ENCODE results near the gene MORN1.

Gene MORN1

DNA sequence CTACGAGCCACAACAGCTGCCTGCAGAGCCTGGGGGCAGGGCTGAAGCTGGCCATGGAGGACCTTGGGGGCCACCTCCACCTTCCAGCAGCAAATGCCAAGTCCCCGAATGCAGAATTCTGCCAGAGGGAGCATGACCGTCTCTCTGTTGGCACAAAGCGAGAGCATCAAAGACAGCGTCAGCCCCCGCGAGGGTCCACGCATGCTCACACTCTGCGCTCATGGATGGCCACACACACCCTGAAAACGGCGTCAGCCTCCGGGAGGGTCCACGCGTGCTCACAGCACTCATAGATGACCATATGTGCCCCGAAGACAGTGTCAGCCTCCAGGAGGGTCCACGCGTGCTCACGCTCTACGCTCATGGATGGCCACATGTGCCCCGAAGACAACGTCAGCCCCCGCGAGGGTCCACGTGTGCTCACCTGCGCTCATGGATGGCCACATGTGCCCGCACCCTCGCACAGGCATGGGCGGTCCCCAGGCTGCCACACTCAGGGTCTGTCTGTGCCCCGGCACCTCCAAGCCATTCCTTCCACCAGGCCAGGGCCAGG is 46.5 kb downstream of the MORN1 start:
- Mint-ChIP-seq H3K27me3 (no peaks in the 10 kb centered on the region), H3K27ac (no peak overlapping the region), H3K36me3 (ENCODE audit: low read depth) (no peaks in the 10 kb centered on the region), H3K4me3 (no peak overlapping the region), H3K9me3 (no peaks in the 10 kb centered on the region), H3K4me1 (no peaks in the 10 kb centered on the region)
- ATAC-seq: no peak
- DNase-seq: no peak

DNA sequence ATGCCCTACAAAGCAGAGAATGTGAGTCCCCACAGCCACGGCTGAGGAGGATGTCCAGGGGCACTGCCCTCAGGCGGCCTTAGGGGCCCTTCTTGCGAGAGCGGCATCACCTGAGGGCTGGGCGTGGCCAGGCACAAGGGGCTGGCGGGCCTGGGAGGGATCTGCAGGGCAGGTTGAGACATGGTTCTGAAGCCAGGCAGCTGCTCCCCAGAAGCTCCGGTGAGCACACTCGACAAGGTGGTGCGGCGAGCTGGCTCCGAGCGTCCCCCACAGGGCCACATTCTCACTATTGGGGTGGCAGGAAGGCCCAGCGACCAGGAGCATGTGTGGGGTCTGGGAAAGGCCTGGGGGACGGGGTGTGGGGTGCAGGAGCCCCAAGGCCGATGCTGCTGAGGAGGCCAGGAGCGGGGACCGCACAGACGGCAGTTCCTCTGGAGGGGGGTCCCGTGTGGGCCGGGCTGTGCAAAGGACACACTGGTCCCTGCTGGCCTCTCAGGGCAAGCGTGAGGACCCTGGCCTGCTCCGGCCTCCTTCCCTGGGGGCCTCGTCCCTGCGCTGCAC is 47.2 kb downstream of the MORN1 start:
- DNase-seq: no peak
- H3K27ac Mint-ChIP-seq: no peak overlapping the region
- no peak overlapping the region for H3K4me3 Mint-ChIP-seq
- no peaks in the 10 kb centered on the region for H3K27me3 Mint-ChIP-seq
- no peaks in the 10 kb centered on the region for H3K36me3 Mint-ChIP-seq (ENCODE audit: low read depth)
- no peaks in the 10 kb centered on the region for H3K4me1 Mint-ChIP-seq
- no peaks in the 10 kb centered on the region for H3K9me3 Mint-ChIP-seq
- no peak for ATAC-seq

DNA sequence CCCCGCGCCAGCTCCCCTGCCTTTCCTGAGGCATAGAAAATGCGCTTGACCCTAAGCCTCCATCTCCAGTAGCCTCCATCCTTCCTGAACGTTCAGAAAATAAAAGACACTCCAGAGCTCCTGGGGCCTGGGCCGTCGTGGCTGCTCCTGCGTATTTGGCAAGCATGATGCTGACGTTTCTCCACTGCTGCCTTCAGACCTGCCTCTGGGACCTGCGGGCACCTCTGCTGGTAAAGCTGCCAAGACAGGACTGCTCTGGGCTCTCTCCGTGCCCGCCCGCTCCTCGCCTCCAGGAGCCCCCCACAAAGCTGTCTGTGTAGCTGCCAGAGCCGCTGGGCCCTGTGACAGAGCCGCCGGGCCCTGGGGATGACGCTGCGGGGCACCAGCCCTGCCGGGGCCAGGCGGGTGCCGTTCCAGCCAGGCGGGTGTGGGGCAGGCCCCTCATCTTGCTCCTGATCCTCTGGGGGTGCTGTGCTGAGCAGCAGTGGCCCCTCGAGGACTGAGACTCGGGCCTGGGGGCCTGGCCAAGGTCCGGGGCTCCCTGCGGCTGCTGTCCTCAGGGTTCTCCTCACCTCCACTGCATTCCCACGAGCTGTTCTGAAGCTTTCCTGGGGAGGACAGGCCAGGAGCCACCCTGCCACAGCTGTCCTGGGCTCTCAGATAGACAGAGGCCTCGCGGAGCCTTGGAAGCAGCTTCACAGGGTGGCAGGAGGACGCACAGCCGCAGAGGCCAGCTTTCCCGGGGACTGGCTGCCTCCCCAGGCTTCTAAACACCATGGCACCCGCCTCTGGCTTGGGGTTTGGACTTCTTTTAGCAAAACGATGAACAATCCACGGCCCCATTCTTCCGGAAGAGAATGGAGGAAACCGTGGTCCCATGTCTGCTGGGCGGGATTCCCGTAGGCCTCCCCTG is 48.1 kb downstream of the MORN1 start:
- Mint-ChIP-seq H3K27me3 (no peaks in the 10 kb centered on the region), H3K9me3 (no peaks in the 10 kb centered on the region), H3K27ac (no peak overlapping the region), H3K4me3 (no peak overlapping the region), H3K4me1 (no peaks in the 10 kb centered on the region), H3K36me3 (ENCODE audit: low read depth) (no peaks in the 10 kb centered on the region)
- DNase-seq (no peak), ATAC-seq (no peak)

GRCh38 chr1:2342384-2343022 is 48.9 kb downstream of the MORN1 start:
- H3K4me1 Mint-ChIP-seq: no peaks in the 10 kb centered on the region
- H3K27ac Mint-ChIP-seq: no peak overlapping the region
- no peak overlapping the region for H3K4me3 Mint-ChIP-seq
- H3K9me3 Mint-ChIP-seq: no peaks in the 10 kb centered on the region
- no peaks in the 10 kb centered on the region for H3K27me3 Mint-ChIP-seq
- ATAC-seq (no peak), DNase-seq (no peak)
- H3K36me3 Mint-ChIP-seq (ENCODE audit: low read depth): no peaks in the 10 kb centered on the region

DNA sequence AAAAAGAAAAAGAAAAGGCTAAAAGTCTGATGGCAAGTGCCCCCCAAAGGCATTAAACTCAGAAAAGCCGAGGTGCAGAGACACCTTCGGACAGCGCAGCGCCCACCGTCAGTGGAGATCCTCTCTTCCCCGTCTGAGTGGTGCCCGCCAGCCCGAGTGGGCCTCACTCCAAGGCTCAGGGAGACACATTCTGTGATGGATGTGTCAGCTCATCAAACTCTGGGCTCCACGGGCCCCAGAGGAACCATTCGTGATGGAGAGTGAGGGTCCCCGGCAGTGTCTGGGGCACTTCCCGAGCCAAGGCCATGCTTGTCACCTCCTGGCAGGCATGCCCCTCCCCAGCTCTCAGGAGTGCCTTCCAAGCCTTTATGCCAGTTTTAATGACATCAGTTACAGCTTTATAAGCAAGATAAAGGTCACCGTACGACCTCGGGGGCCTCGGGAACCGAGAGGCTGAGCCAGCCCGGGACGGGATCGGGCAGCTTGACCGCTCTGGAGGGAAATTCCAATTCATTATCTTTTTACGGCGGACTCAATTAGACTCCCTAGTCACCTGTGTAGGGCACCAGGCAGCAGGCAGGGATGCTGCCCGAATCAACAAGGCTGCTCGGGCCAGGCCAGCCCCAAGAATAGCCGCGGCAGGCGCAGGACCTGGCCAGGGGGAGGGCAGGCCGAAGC is 49.5 kb downstream of the MORN1 start:
- Mint-ChIP-seq H3K27me3 (no peaks in the 10 kb centered on the region), H3K4me3 (no peak overlapping the region), H3K4me1 (no peaks in the 10 kb centered on the region), H3K9me3 (no peaks in the 10 kb centered on the region), H3K36me3 (ENCODE audit: low read depth) (no peaks in the 10 kb centered on the region), H3K27ac (no peak overlapping the region)
- no peak for DNase-seq
- no peak for ATAC-seq

DNA sequence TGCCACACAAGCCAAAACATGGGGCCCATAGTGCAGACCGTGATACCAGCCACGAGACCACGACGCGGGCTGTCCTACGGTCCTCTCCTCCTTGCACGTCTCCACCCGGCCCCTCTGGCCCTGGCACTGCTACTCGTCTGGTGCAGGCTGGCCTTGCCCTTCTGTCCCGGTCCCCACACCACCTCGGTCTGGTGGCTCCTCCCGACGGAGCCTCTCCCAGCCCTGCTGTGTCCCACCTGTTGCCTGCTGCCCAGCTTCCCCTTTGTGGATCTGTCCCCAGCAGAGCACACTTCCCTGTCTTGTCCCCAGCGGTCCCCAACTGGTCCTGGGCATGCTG is 50.5 kb downstream of the MORN1 start:
- ATAC-seq: no peak
- Mint-ChIP-seq H3K27me3 (no peaks in the 10 kb centered on the region), H3K9me3 (no peaks in the 10 kb centered on the region), H3K4me3 (no peak overlapping the region), H3K27ac (no peak overlapping the region), H3K4me1 (no peaks in the 10 kb centered on the region), H3K36me3 (ENCODE audit: low read depth) (no peaks in the 10 kb centered on the region)
- no peak for DNase-seq

DNA sequence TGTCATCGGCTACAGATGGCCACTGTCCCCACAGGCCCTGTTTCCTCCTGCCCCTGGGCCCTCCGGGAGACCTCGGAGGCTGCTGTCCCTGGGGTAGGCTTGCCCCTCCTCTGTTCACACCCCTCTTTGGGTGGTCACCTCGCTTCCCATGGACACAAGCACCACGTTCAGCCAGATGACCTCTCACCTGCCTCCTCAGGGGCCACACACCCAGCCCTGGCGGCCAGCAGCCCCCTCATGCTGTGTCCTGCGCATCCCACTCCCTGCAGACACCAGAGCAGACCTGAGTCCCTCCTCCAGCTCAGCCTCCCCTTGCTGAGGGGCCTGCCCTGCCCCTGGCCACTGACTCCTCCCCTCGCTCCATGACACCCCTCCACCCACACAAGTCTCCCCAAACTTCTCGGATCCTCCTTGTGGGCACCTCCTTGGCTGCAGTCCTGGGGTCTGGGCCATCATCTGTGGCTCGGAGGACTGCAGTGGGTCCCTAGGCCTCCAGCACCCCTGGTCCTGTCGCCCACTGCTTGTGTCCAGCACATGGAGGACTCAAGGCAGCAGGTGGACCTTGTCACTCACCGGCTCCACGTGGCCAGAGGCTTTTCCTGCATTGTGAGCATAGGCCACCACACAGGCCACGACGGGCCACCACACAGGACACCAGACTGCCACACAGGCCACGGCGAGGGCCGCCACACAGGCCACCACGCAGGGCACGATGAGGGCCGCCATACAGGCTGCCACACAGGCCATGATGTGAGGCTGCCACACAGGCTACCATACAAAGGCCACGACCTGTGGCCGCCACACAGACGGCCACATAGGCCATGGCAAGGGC is 51.1 kb downstream of the MORN1 start:
- H3K4me3 Mint-ChIP-seq: no peak overlapping the region

DNA sequence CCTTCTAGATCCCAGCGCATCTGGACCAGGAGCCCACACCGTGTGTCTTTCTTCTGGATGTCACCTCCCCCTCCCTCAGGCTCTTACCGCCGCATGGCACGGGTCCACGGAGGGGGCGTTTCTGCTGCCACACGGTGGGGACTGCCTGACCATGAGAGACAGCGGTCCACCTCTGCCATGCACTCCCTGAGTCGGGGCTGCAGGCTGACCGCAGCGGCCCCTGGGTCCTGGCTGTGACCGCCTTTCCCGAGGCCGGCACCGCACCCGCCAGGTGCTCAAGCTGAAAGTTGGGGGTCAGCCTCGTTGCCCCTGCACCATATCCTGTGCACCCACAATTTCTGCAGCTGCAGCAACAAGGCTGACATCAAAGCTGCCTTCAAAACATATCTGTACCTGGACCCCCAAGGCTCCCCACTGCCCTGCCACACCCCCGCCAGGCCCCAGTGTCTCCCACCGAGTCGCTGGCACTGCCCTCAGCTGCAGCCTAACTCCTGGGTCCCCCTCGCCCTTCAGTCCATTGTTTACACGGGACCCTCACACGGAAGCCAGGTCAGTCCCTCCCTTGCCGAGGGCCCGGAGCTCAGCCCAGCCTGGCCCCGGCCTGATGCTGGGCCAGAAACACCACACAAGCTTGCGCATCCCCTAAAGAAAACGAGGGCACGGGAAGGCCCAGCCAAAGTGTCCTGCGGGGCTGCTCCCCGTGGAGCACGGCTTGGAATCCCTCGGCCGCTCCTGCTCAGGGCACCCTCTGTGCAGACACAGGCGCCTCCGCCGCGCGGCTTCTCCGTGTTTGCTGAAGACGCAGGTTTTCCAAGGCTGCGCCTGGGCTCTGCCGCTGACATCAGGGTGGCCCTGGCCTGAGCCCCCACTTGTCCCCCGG is 51.9 kb downstream of the MORN1 start:
- no peaks in the 10 kb centered on the region for H3K9me3 Mint-ChIP-seq
- ATAC-seq: no peak
- H3K4me1 Mint-ChIP-seq: no peaks in the 10 kb centered on the region
- no peaks in the 10 kb centered on the region for H3K27me3 Mint-ChIP-seq
- DNase-seq: no peak
- no peaks in the 10 kb centered on the region for H3K36me3 Mint-ChIP-seq (ENCODE audit: low read depth)
- H3K4me3 Mint-ChIP-seq: no peak overlapping the region
- H3K27ac Mint-ChIP-seq: no peak overlapping the region

More for the DNA sequence above, 51.1 kb downstream of the MORN1 start:
- Mint-ChIP-seq H3K27me3 (no peaks in the 10 kb centered on the region), H3K27ac (no peak overlapping the region), H3K36me3 (ENCODE audit: low read depth) (no peaks in the 10 kb centered on the region), H3K4me1 (no peaks in the 10 kb centered on the region), H3K9me3 (no peaks in the 10 kb centered on the region)
- DNase-seq (no peak), ATAC-seq (no peak)

DNA sequence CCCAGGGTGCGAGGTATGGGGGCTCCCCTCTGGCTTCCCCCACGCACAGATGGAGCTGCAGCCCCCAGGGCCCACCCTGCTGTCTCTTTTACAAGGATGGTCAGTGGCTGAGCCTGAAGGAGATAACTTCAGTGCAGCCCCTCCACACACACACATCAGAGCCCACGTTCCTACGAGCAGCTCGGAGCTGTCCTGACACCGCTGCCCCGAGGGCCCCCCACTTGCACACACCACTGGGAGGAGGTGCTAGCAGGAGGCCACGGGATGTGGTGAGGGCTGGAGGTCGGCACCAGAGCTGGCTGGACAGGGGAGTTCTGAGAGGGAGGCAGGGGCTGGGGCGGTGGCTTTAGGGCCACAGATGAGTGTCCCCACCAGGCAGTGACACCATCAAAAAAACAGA is 53.9 kb downstream of the MORN1 start:
- no peak overlapping the region for H3K27ac Mint-ChIP-seq
- no peaks in the 10 kb centered on the region for H3K36me3 Mint-ChIP-seq (ENCODE audit: low read depth)
- no peak overlapping the region for H3K4me3 Mint-ChIP-seq
- DNase-seq: no peak
- no peak for ATAC-seq
- H3K9me3 Mint-ChIP-seq: no peaks in the 10 kb centered on the region
- H3K4me1 Mint-ChIP-seq: no peaks in the 10 kb centered on the region
- no peaks in the 10 kb centered on the region for H3K27me3 Mint-ChIP-seq

- no peak overlapping the region for H3K4me3 Mint-ChIP-seq
- no peaks in the 10 kb centered on the region for H3K27me3 Mint-ChIP-seq
- H3K9me3 Mint-ChIP-seq: no peaks in the 10 kb centered on the region
- no peaks in the 10 kb centered on the region for H3K4me1 Mint-ChIP-seq
- no peak overlapping the region for H3K27ac Mint-ChIP-seq
- H3K36me3 Mint-ChIP-seq (ENCODE audit: low read depth): no peaks in the 10 kb centered on the region
- ATAC-seq (no peak), DNase-seq (no peak)
Observed at GRCh38 chr1:2337081-2337480, 54.3 kb downstream of the MORN1 start.

- Mint-ChIP-seq H3K4me3 (no peak overlapping the region), H3K27ac (no peak overlapping the region), H3K4me1 (no peaks in the 10 kb centered on the region), H3K27me3 (no peaks in the 10 kb centered on the region), H3K36me3 (ENCODE audit: low read depth) (no peaks in the 10 kb centered on the region), H3K9me3 (no peaks in the 10 kb centered on the region)
- DNase-seq (no peak), ATAC-seq (no peak)
Observed at GRCh38 chr1:2336499-2336898, 54.9 kb downstream of the MORN1 start.

DNA sequence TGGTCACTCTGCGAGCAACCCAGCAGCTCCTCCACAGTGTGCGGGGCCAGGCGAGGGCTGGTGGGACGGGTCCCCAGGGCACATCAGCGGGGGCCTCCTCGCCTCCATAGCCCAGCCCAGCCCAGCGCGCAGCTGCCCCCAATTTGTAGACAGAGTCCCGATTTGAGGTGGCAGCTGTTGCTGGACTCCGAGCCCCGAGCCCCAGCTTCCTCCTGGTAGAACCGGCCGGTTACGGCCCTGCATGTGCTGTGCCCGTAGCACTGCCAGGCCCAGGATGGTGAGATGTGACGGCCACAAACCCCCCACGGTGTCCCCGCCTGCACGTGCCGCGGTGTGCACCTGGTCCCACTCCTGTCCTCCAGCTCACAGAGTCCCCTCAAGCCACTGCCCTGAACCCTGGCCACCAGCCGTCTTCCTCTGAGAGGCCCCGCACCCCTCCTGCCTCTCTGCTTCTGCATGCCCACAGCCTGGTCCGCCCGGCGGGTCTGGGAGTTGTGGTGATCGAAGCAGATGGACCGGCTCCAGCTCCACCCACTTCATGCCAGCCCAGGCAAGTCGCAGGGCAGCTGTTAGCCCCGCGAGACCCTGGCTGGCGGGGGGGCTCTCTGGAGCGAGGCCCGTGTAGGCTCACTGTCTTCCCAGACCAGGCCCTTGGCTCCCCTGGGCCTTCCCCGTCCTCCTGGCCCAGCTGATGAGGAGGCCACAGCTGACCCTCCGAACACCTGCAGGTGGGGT is 55.5 kb downstream of the MORN1 start:
- no peaks in the 10 kb centered on the region for H3K9me3 Mint-ChIP-seq
- no peak overlapping the region for H3K27ac Mint-ChIP-seq
- ATAC-seq: no peak
- H3K36me3 Mint-ChIP-seq (ENCODE audit: low read depth): no peaks in the 10 kb centered on the region
- DNase-seq: no peak
- no peaks in the 10 kb centered on the region for H3K27me3 Mint-ChIP-seq
- H3K4me1 Mint-ChIP-seq: no peaks in the 10 kb centered on the region
- no peak overlapping the region for H3K4me3 Mint-ChIP-seq

Data from activated naive CD8-positive, alpha-beta T cell treated with anti-CD3 and anti-CD28 coated beads, Interleukin-2, amount 50 U/mL, for 24 hours (primary cell).